Keratinocyte (primary cell): Measurements from ENCODE around the gene DIP2B. TPM values are rescaled to one million over a fixed set of nuclear protein-coding genes. Genes with fewer than 3 reads are reported as not detected.

Experiments
- DNase-seq: peaks from one replicate; pipeline ENCODE4 v3.0.0-alpha.2; 2011; ENCODE audit warnings: low read depth, missing footprints, low spot score
- FAIRE-seq: peaks from 2 replicates; lab custom pipeline; 2011; peaks lifted over from hg19 to GRCh38; lab: Jason Lieb, UNC
- H2AFZ ChIP-seq: 2 replicates; pipeline ENCODE4 v1.6.0; 2012; ENCODE audit warnings: low read length, control low read depth, inconsistent platforms; ENCODE audit not compliant: control insufficient read depth
- H3K27ac ChIP-seq: 2 replicates; pipeline ENCODE4 v1.5.1; 2011; ENCODE audit warnings: low read length; ENCODE audit not compliant: control insufficient read depth, insufficient read depth
- H3K27me3 ChIP-seq: 3 replicates; pipeline ENCODE4 v1.6.0; 2011; ENCODE audit warnings: low read length; ENCODE audit not compliant: control insufficient read depth, insufficient read depth; ENCODE audit errors: extremely low read depth
- H3K36me3 ChIP-seq, 2 experiments: 2 replicates in 1 of 2; 3 replicates in 1 of 2; pipeline ENCODE4 v1.5.1; 2011; ENCODE audit warnings: low read length in 2 of 2, mild to moderate bottlenecking in 1 of 2; ENCODE audit not compliant: control insufficient read depth in 2 of 2, insufficient read depth in 2 of 2; ENCODE audit errors: extremely low read depth in 1 of 2
- H3K4me1 ChIP-seq: 3 replicates; pipeline ENCODE4 v1.5.1; 2011; ENCODE audit warnings: low read length; ENCODE audit not compliant: control insufficient read depth, insufficient read depth; ENCODE audit errors: extremely low read depth
- H3K4me2 ChIP-seq: 3 replicates; pipeline ENCODE4 v1.6.0; 2011; ENCODE audit warnings: low read depth, low read length; ENCODE audit not compliant: control insufficient read depth, insufficient read depth; ENCODE audit errors: extremely low read depth
- H3K4me3 ChIP-seq, 3 experiments: fragments of 200-600 bp in 1 of 3; sonication (generic) in 1 of 3; 2 replicates in 2 of 3; 3 replicates in 1 of 3; pipeline ENCODE4 v1.5.1; 2011 to 2016; ENCODE audit warnings: low read length in 3 of 3, mild to moderate bottlenecking in 3 of 3, control low read depth in 2 of 3, inconsistent platforms in 1 of 3, low read depth in 1 of 3, mixed read lengths in 1 of 3, mixed run types in 1 of 3, moderate library complexity in 1 of 3; ENCODE audit not compliant: control insufficient read depth in 2 of 3, insufficient read depth in 2 of 3; ENCODE audit errors: extremely low read depth in 1 of 3
- H3K79me2 ChIP-seq: 2 replicates; pipeline ENCODE4 v1.6.0; 2012; ENCODE audit warnings: low read length; ENCODE audit not compliant: control insufficient read depth, insufficient read depth
- H3K9ac ChIP-seq: 3 replicates; pipeline ENCODE4 v1.6.0; 2011; ENCODE audit warnings: low read length; ENCODE audit not compliant: control insufficient read depth, insufficient read depth; ENCODE audit errors: extremely low read depth
- H3K9me1 ChIP-seq: 3 replicates; pipeline ENCODE4 v1.6.0; 2011; ENCODE audit warnings: low read length; ENCODE audit not compliant: control insufficient read depth, insufficient read depth; ENCODE audit errors: extremely low read depth
- H3K9me3 ChIP-seq: 2 replicates; pipeline ENCODE4 v1.5.1; 2012; ENCODE audit warnings: low read depth, low read length; ENCODE audit not compliant: control insufficient read depth
- H4K20me1 ChIP-seq: 3 replicates; pipeline ENCODE4 v1.6.0; 2011; ENCODE audit warnings: low read length; ENCODE audit not compliant: control insufficient read depth, insufficient read depth; ENCODE audit errors: extremely low read depth
- CTCF ChIP-seq, 3 experiments: IDR thresholded peaks in 1 of 3; conservative IDR thresholded peaks in 1 of 3; optimal IDR thresholded peaks in 1 of 3; 2 replicates in 2 of 3; 3 replicates in 1 of 3; pipeline versions ENCODE3 to v1.5.1; 2011; ENCODE audit warnings: low read length in 3 of 3, mild to moderate bottlenecking in 3 of 3, moderate library complexity in 2 of 3, control low read depth in 1 of 3, inconsistent platforms in 1 of 3; ENCODE audit not compliant: insufficient read depth in 2 of 3; ENCODE audit errors: extremely low read depth in 1 of 3
- EZH2 ChIP-seq: IDR thresholded peaks from one replicate; pipeline ENCODE4 v1.6.1; 2012; ENCODE audit warnings: inconsistent platforms, mild to moderate bottlenecking, low read length, moderate library complexity
- dilution Hi-C: fragments of 300-500 bp; cut with MboI; formaldehyde crosslinking; loops from one replicate; pipeline ENCODE4 v1.7.0; 2020; ENCODE audit warnings: low sequenced_read_pairs; ENCODE audit not compliant: extremely low pct_ligation_motif_present
- polyA plus RNA-seq, 5 experiments: library from polyadenylated mRNA; depleted of rRNA in 3 of 5; stranded (reverse) in 3 of 5; stranded (forward) in 1 of 5; unstranded in 1 of 5; fragments of >200 nt; gene quantifications; 1 replicate in 1 of 5; 2 replicates in 3 of 5; 3 replicates in 1 of 5; pipeline versions ENCODE4 v1.2.1 to v1.2.3, GENCODE V29; 2011 to 2012; ENCODE audit warnings: missing spikeins in 2 of 5, low read depth in 1 of 5, low replicate concordance in 1 of 5

DIP2B gene
- polyA plus RNA-seq, 1 donor (not counting 4 experiments of a cell fraction or from before 2014, with no cell fraction given): 30.2 TPM

- no peak overlapping the region for H2AFZ ChIP-seq
- DNase-seq: no peak
- H4K20me1 ChIP-seq: no peaks in the 10 kb centered on the region
- no peaks in the 10 kb centered on the region for H3K27me3 ChIP-seq
- FAIRE-seq: no peak
- H3K4me3 ChIP-seq: no peak overlapping the region
- peaks cover 6 to 30% of the 10 kb centered on the region in 2 experiments for H3K36me3 ChIP-seq
- no peaks in the 10 kb centered on the region for H3K9me3 ChIP-seq
- H3K79me2 ChIP-seq: no peaks in the 10 kb centered on the region
- H3K4me1 ChIP-seq: no peaks in the 10 kb centered on the region
- H3K27ac ChIP-seq: no peak overlapping the region
- TF ChIP-seq EZH2 (no peak), CTCF (optimal IDR thresholded peaks at IDR 0.05 in 1 of 3, IDR thresholded peaks at IDR 0.05 in 1 of 3, conservative IDR thresholded peaks at IDR 0.05 in 1 of 3; ENCODE audit: extremely low read depth in 1 of 3, insufficient read depth in 2 of 3, low read length in 3 of 3) (no peak)
- H3K9ac ChIP-seq: no peak overlapping the region
- dilution Hi-C loops: no loop called here
- H3K9me1 ChIP-seq: no peaks in the 10 kb centered on the region
- H3K4me2 ChIP-seq: no peak overlapping the region
These were observed 245.6 kb downstream of the DIP2B start for GRCh38 chr12:50750366-50750765.

- Histone ChIP-seq H3K9ac (no peak overlapping the region), H3K36me3 (peaks cover 4 to 15% of the 10 kb centered on the region in 2 experiments), H3K79me2 (no peaks in the 10 kb centered on the region), H3K9me3 (no peaks in the 10 kb centered on the region), H2AFZ (no peak overlapping the region), H4K20me1 (no peaks in the 10 kb centered on the region), H3K4me3 (no peak overlapping the region), H3K4me1 (no peaks in the 10 kb centered on the region), H3K27me3 (no peaks in the 10 kb centered on the region), H3K27ac (no peak overlapping the region), H3K9me1 (no peaks in the 10 kb centered on the region), H3K4me2 (no peak overlapping the region)
- dilution Hi-C loops: no loop called here
- no peak for FAIRE-seq
- TF ChIP-seq EZH2 (no peak), CTCF (optimal IDR thresholded peaks at IDR 0.05 in 1 of 3, IDR thresholded peaks at IDR 0.05 in 1 of 3, conservative IDR thresholded peaks at IDR 0.05 in 1 of 3; ENCODE audit: extremely low read depth in 1 of 3, insufficient read depth in 2 of 3, low read length in 3 of 3) (no peak)
- DNase-seq: no peak
These were observed 247.3 kb downstream of the DIP2B start for GRCh38 chr12:50751948-50752721.
